GM21381 (cell line): Measurements from ENCODE around the gene F2R.
A peak's percentile ranks its signal among the peaks of the same experiment; 100 is the strongest.
"Not testable (repeated sequence)": the region's sequence is repeated elsewhere in the genome, so short reads cannot be mapped to it uniquely, and the experiment has no call there.

Source experiments
- ATAC-seq: cut with Tn5 transposase; IDR thresholded peaks from one replicate; pipeline ENCODE4 v1.9.1; 2021; ENCODE audit warnings: mild to moderate bottlenecking, moderate library complexity; ENCODE audit not compliant: unreplicated experiment

The F2R gene

GRCh38 chr5:76715736-76716455 lies at the start of gene F2R:
Gene F2R (plus strand): TSS chr5:76716126. CDS start chr5:76716308, 182 bp downstream.
- peak; percentile 56 for ATAC-seq

DNA sequence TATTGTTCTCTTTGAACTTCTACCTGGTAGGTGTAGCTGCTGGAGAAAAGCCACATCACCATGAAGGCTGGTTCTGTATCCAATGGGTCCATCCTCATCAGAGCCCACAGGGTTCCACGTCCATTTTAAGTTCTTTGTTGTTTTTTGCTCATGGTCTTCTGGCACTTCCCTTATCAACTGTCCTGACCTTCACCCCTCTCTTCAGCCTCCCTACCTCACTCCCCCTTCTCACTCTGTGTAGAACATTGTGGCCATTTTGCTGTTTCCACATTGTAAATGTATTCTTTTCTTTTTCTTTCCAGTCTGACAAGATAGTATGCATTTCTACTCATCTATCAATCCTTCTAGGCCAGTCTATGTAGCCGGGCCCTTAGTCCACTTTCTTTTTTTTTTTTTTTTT lies 48.4 kb upstream of the F2R start:
- no peak for ATAC-seq

- ATAC-seq: no peak
Measured at GRCh38 chr5:76669245-76669644, 46.7 kb upstream of the F2R start.

DNA sequence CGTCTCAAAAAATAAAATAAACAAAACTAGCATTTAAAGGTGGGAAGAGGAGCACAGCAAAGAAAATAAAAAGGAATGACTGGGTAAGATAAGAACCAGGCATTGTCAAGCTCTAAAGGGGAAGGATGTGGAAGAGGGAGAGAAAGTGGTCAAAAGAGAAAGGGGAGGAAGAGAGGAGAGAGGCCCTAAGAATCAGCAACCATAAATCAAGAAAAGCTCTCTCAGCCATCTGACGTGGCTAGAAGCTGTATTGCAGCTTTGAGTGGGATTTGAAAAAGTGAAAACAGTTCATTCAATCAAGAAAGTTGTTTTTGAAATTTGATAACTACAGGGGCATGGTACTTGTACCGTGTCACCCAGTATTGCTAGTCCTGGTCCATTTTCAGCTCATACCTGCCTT lies 45.4 kb upstream of the F2R start:
- ATAC-seq: no peak

GRCh38 chr5:76672242-76672641 lies 43.7 kb upstream of the F2R start:
- ATAC-seq: no peak

- ATAC-seq: no peak
Measured at GRCh38 chr5:76673125-76673524, 42.8 kb upstream of the F2R start.

GRCh38 chr5:76674330-76675066 lies 41.4 kb upstream of the F2R start:
- no peak for ATAC-seq

- no peak for ATAC-seq
Measured at GRCh38 chr5:76675364-76675763, 40.6 kb upstream of the F2R start.

- ATAC-seq: no peak
Measured at GRCh38 chr5:76677849-76678472, 38.0 kb upstream of the F2R start.

DNA sequence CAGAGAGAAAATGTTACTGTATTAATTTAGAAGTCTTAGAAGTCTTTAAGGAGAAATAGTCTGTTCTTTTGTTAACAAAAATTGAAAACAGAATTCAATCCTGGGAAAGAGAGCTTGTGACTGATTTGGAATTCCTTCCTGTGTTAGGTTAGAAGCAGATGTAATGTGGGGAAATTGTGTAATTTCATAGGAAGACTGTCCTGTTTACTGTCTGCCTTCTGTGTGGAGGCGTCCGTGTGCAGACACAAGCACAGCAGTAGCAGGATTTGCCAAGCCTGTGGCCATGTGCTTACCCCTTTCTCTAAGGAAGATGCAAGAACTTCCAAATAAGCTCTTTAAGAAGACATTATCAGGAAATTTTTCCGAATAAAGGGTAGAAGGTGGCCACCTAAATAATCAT lies 36.7 kb upstream of the F2R start:
- ATAC-seq: no peak

DNA sequence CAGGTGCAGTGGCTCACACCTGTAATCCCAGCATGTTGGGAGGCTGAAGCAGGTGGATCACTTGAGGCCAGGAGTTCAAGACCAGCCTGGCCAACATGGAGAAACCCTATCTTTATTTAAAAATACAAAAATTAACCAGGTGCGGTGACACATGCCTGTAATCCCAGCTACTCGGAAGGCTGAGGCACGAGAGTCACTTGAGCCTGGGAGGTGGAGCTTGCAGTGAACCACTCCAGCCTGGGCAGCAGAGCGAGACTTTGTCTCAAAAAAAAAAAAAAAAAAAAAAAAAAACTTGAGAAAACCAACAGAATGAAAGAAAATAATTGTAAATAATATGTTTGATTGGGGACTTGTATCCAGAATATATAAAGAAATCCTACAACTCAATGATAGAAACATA lies 35.1 kb upstream of the F2R start:
- ATAC-seq: not testable (repeated sequence)

GRCh38 chr5:76681287-76681686 lies 34.6 kb upstream of the F2R start:
- ATAC-seq: no peak

DNA sequence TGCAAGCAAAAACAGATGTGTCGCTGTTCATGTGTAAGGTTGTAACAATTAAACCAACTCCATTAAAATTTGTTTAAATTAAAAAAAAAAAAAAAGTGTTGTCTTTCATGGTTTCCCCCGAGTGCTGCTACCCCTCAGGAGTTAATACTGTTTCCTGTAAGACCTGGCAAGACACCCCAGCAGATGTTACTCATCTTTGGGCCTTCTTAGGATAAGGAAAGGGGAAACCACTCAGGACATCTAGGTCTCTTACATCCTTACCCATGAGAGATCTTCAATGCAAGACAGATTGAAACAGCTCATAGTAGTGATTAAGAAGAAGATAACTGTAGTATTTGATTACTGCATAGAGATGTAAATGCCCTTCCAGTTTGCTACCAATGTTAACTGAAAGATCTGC lies 33.5 kb upstream of the F2R start:
- ATAC-seq: no peak

DNA sequence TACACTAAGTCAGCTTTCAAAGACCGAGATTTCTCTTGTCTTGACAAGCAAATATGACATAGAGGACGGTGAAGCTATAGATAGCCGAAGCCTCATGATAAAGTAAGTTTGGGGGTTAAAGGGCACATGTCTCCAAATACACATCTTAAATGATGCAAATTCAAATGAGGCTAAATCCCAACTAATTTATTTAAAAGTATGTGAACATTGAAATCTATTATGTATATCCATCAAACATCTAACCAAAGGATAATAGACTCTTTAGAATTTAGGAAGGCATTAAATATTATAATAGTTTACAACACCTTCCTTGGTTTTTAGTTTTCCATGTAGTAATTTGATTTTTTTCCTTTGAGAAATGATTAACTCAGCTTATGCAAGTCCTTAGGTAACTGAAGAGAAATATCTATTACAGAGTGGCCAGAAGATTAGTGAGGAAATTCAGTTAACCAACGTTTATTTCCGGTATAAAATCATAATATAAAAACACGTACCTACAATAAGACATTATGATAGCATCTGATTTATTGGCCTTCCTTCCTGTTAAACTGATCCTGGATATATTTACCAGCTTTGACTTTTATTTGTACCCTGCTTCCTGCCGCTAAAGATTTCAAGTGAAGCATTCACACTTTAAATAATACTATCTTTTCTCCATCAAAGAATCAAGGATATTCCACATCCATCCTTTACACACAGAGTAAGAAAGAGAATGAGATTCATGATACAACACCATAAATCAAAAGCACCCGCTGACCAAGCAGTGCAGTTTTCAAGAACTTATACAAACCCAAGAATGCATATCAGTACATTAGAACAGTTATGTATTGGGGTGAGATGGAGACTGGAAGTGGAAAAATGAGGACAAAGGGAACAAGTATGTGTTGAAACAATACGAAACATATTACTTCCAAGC lies 31.9 kb upstream of the F2R start:
- no peak for ATAC-seq

DNA sequence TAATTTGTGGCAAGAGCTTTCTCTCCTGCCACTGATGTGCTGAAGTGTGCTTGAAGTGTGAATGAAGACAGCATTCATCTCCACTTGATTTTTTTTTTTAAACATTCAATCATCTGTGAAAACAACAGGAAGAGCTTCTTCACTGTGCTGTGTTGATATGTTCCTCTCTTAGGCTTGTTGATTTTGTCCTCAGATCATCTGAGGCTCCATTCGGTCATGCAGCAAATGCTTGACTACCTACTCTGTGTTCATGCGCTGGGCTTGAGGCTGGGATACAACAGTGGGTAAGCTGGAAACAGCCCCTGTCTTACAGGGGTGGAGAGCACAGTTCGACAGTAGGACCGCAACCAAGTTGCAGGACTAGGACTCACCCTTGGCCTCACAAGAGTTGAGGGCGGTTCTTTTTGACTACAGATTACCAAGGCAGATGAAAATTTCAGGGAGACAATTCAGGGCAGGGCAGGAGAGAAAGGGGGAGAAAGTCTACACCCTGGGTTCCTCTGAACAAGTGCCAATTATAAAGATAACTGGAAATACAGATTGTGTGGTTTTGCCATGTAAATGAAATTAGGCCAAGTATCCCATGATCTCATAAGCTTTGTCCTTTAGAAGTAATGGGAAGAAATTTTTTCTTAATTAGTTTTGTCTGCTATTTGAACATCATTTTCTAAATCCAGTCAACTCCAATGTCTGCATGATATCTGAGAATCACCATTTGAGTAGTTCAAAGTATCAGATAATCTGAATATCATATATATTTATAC lies 31.0 kb upstream of the F2R start:
- no peak for ATAC-seq

DNA sequence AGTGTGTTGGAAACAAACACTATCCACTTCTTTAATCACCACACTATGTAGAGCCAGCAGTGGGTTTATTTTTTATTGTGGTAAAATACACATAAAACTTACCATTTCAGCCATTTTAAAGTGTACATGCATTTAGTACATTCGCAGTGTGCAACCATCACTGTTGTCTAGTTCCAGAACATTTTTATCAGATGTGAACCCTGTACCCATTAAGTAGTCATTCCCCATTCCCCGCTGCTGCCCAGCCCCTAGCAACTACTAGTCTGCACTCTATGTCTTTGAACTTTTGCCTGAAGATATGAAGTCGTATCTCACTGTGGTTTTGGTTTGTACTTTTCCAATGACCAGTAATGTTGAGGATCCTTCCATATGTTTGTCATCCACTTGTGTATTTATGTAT lies 30.2 kb upstream of the F2R start:
- no peak for ATAC-seq

- no peak for ATAC-seq
Measured at GRCh38 chr5:76688212-76688611, 27.7 kb upstream of the F2R start.

- no peak for ATAC-seq
Measured at GRCh38 chr5:76688836-76689235, 27.1 kb upstream of the F2R start.

GRCh38 chr5:76689321-76690036 lies 26.4 kb upstream of the F2R start:
- no peak for ATAC-seq
